IPS-NIHi7 (cell line): ENCODE data around the gene COQ7.
A peak's percentile ranks its signal among the peaks of the same experiment; 100 is the strongest.

Experiments
- DNase-seq: peaks from one replicate; pipeline ENCODE4 v3.0.0; 2012; ENCODE audit warnings: mixed read lengths; ENCODE audit errors: extremely low spot score

Gene COQ7

GRCh38 chr16:19086322-19087199, 19.1 kb downstream of the COQ7 start:
- peak; percentile 90 for DNase-seq

DNA sequence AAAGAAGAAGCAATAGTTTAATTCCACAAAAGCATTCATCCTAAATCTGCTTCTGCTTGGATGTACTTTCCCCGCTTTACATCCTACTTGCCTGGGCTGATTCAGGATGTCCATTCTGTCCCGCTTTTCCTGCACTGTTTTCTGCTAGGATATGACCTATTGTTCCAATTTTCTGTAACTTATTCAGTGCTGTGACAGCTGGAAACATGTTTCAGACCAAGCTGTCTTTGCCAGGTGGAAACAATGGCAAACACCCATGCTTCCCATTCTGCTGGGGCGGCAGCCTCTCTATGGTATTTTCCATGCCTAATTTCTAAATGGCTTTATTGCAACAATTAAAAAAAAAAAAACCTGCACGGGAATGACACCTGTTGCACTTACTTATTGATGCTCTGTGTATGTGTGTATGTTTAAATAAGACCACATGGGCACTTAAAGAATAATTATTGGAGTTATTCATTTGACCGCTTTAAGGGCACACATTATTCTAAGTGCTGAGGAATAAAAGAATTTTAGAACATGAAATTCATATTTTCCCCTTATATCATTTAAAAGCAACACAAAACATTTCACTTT, 21.0 kb downstream of the COQ7 start:
- DNase-seq = no peak

- no peak for DNase-seq
Measured at GRCh38 chr16:19089410-19089955, 22.1 kb downstream of the COQ7 start.

DNA sequence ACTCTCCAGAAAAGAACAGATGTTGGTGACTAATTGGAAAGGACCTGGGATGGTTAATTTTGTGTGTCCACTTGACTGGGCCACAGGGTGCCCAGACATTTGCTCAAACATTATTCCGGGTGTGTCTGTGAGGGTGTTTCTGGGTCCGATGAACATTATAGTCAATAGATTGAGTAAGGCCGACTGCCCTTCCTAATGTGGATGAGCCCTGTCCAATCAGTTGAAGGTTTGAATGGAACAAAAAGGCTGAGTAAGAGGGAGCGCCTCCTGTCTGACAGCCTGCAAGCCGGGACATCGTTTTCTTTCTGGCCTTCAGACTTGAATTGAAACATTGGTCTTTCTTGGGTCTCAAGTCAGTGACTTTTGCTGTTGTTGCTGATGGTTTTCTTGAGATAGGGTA, 23.5 kb downstream of the COQ7 start:
- DNase-seq = no peak

- no peak for DNase-seq
Measured at GRCh38 chr16:19092653-19093410, 25.4 kb downstream of the COQ7 start.

DNA sequence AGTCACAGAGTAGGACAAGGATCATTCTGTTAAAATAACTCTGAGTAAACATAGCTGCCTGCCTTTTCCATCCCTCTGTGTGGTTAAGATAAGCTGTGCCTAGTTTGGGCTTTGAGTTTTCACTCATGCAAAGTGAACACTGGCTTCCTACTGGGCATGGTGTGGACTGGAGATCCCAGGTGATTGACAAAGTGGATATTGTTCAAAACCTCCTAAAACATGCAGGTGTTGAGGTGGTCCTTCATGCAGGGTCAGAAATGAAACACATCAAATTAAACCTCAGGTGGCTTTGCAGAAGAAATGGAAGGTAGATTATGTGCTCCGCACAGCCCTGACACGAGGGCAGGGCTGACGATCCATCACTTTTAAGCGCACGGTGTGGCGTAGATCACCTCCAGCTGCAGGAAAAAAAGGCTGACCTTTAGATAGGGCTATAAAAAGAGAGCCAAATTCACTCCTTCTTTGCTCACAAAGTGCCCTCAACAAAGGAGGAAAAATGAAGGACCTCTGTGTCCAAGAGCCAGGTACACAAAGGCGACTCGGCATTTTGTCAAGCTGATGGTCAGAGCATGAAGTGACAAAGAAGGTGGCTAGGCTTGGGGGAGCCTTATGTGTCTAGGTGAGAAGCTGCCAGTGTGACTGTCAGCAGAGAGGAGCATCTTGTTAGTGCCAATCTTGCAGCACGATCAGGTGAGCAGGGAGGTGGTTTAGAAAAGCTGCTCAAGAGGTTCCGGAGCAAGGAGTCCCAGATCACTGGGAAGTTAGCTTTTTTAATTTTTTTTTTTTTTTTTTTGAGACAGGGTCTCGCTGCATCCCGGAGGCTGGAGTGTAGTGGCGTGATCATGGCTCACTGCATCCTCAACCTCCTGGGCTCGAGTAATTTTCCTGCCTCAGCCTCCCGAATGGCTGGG, 26.5 kb downstream of the COQ7 start:
- DNase-seq = no peak

DNA sequence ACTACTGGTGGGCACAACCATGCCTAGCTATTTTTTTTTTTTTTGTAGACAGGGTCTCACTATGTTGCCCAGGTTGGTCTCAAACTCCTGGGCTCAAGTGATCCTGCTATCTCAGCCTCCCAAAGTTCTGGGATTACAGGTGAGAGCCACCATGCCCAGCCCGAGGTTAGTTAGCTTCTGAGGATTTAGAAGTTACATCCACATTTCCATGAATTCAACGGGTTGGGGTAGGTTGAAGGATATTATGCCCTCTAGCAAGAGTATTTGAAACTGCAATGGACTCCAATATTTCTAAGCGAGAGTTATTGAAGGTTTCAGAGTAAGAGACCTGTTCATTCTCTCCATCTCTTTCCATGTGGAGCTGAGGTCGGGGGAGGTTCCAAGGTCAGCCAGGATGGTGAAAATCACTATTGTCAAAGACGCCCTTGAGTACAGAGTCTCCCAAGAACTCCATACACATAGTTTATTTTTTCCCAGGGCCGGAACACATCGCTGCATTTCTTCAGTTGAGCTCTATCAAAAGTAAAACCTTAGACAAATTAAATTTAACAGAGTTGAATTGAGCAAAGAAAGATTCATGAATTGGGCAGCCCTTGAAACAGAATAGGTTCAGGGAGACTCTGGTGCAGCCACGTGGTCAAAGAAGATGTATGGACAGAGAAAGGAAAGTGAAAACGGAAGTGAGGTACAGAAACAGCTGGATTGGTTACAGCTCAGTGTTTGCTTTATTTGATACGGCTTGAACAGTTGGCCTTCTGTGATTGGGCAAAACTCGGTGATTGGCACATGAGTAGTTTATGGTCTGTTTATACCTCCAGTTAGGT, 27.3 kb downstream of the COQ7 start:
- DNase-seq = no peak

- DNase-seq = no peak
Measured at GRCh38 chr16:19095654-19096053, 28.2 kb downstream of the COQ7 start.

DNA sequence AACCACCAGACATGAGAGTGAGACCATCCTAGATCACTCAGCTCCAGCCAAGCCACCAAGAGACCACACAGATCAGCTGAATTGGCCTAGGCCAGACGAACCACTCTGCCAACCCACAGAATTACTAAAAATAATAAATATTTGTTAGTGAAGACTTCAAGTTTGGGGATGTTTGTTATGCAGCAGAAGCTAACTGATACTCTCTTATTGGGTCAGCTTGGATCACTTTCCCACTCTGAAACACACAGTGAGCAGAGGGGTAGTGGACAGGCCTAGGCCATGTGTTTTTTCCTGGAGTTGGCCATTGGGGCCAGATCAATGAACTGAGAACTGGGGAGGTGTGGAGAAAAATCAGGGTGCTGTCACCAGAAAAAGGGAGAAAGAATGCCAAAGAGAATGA, 30.8 kb downstream of the COQ7 start:
- no peak for DNase-seq

GRCh38 chr16:19102187-19102872, 34.9 kb downstream of the COQ7 start:
- no peak for DNase-seq

DNA sequence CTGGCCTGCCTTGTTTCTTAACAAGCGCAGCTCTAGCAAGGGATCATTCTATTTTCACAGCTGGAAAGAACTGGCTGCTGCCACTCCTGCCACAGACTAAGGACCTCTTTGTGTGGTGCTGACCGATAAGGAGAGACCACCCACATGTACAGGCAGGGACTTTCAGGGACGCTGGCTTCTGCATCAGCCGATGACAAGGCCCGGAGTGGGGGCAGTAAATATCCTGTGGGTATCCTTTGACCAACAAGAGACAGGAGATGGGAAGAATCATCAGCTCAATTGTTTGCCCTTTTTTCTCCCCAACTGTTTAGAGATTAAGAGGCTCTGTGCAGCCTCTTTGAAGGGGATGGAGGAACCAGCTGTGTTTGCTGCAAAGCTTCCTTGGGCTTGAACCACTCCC, 37.2 kb downstream of the COQ7 start:
- no peak for DNase-seq

- no peak for DNase-seq
Measured at GRCh38 chr16:19105131-19105530, 37.7 kb downstream of the COQ7 start.

DNA sequence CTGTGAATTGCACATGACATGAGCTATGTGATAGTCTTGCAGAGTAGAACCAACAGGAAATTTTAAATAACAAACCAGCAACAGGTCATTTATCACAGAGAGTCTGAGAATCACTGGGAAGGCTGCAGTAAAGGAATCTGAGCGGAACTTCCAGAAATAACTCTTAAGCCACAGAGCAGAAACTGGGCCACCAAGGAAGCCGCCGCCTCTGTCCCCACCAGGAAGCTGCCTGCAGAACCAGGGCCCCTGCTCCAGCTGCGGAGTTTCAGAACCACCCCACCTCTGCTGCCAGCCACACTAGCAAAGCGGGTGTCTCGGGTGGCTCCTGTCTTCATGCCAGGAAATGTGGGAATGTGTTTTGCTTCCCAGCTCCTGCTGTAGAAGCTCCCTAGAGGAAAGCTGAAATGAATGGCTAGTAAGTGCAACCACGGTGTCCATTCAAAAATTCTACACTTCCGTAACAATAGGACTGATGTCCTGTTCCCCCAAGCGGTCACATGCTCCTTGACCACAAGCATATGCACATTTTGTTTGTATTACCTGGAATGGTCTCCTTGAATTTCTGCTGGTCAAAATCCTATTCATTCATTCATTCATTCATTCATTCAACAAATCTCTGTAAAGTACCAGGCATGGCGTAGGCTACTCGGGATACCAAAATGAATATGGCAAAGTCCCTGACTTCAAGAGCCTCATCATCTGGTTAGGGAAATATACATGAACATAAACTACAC, 38.6 kb downstream of the COQ7 start:
- no peak for DNase-seq

DNA sequence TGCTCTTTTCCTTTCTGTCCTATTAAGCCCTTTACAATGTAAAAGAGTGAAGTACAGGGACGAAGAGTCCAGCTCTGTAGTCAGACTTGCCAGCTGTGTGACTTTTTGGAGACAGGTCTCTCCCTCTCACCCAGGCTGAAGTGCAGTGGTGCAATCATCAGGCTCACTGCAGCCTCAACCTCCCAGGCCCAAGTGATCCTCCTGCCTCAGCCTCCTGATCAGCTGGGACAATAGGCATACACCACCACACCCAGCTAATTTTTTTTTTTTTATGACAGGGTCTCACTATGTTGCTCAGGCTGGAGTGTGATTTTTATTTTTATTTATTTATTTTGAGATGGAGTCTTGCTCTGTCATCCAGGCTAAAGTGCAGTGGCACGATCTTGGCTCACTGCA, 39.2 kb downstream of the COQ7 start:
- no peak for DNase-seq

DNA sequence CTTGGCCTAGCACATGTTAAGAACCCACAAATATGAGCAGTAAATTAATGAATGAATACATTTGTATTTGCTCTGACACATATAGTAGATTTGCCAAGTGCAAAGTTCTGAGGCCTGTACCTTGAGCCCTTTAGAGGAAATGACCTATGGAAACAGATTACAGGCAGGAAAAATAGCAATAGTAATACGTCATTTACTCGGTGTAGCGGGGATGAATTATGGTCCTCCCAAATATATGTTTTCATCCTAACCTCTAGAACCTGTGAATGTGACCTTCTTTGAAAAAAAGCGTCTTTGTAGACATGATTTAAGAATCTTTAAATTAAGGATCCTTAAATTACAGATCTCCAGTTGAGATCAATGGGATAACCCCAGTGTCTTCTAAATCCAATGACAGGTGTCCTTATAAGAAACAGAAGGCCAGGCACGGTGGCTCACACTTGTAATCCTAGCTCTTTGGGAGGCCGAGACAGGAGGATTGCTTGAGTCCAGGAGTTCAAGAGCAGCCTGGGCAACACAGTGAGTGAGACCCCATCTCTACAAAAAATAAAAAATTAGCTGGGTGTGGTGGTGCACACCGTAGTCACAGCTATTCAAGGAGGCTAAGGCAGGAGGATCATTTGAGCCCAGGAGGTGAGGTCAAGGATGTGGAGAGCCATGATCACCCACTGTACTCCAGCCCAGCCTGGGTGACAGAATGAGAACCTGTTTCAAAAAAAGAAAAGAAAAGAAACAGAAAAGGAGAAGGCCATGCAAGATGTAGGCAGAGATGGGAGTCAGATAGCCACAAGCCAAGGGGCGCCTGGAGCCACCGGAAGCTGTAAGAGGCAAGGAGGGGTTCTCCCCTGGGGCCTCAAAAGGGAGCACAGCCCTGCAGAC, 41.2 kb downstream of the COQ7 start:
- no peak for DNase-seq

DNA sequence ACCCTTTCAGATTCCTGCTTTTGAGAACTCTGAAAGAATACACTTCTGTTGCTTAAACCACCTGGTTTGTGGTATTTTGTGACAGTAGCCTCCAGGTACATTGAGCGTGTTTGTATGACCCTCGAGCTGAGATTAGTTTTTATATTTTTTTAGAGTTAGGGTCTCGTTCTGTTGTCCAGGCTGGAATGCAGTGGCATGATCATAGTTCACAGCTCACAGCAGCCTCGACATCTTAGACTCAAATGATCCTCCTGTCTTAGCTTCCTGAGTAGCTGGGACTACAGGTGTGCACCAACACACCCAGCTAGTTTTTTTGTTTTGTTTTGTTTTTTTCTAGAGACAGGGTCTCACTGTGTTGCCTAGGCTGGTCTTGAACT, 41.9 kb downstream of the COQ7 start:
- no peak for DNase-seq

DNA sequence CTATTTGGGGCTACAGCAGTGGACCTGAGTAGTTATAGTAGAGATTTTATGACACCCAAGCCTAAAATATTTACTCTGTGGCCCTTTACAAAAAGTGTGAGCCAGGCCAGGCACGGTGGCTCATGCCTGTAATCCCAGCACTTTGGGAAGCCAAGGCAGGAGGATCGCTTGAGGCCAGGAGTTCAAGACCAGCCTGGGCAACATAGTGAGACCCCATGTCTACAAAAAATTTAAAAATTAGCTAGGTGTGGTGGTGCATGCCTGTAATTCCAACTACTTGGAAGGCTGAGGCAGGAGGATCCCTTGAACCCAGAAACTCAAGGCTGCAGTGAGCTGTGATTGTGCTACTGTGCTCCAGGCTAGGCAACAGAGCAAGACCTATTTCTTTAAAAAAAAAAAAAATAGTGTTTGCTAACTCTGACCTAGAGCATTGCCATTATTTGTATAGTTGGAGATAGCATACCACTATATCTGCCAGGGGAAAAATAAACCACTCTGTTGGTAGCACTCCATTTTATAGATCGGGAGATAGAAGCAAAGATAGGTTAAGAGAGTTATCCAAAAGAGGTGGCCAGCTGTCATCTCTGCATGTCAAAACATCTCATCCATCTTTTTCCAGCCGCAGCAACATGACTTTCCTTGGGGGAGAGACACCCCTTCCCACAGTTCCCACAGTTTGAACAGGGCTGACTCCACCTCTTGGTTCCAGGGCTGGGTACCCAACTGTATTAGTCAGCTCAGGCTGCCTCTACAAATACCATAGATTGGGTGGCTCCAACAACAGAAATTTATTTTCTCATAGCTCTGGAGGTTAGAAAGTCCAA, 43.3 kb downstream of the COQ7 start:
- no peak for DNase-seq

DNA sequence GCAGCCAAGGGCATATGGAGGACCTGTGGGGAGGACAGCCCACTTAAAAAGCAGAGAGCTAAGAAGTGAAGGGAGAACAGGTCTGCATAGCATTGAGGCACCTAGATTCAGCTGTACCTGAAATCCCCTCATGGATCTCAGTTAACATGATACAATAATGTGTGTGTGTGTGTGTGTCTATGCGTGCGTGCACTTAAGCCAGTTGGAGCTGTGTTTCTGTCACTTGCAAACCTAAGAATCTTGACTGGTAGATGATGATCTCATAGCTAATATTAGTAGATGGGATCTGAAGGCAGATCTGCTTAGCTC, 44.6 kb downstream of the COQ7 start:
- DNase-seq = no peak
